NCI-H128 (cell line): ENCODE measurements around the gene CYFIP2.
A peak's percentile ranks its signal among the peaks of the same experiment; 100 is the strongest.
"Not testable (repeated sequence)": the region's sequence is repeated elsewhere in the genome, so short reads cannot be mapped to it uniquely, and the experiment has no call there.

Experiments used
- DNase-seq: peaks from one replicate; lab custom pipeline; 2025; ENCODE audit not compliant: unreplicated experiment; lab: John Stamatoyannopoulos, UW

Gene CYFIP2

DNA sequence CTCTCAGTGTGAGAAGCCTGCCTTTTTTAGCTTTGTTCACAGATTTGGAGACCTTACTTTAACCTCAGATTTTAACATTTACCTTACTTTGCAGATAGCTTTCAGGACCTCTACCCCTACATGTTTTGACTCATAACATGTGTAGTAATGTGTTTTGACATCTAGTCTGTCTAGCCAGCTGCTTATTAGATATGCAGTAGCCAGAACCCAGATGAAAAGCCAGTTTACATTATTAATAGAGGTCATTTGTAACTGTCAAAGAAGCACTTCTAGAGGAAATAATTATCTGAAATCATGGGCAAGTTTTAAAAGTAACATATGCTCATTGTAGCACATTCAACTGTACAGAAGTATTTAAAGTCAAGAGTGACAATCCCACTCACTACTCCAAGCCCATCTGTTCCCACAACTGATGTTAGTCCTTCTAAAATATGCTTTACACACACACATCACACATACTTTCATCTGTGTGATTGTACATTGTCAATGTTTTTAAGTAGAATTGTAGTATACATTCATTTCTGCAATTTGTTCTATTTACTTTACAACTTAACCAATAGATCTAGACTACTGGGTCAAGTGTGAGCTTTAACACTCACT is 122.3 kb downstream of the CYFIP2 start:
- DNase-seq, result no peak

DNA sequence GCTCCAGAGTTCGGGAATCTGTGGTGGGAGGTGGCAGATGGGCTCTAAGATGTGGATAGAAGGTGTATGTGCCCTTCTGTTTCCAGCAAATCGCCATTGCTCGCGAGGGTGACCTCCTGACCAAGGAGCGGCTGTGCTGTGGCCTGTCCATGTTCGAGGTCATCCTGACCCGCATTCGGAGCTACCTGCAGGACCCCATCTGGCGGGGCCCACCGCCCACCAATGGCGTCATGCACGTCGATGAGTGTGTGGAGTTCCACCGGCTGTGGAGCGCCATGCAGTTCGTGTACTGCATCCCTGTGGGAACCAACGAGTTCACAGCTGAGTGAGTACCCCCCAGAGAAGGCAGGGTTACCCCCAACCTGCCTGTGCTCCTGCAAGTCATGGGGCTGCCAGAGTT is 123.2 kb downstream of the CYFIP2 start:
- DNase-seq, result no peak

DNA sequence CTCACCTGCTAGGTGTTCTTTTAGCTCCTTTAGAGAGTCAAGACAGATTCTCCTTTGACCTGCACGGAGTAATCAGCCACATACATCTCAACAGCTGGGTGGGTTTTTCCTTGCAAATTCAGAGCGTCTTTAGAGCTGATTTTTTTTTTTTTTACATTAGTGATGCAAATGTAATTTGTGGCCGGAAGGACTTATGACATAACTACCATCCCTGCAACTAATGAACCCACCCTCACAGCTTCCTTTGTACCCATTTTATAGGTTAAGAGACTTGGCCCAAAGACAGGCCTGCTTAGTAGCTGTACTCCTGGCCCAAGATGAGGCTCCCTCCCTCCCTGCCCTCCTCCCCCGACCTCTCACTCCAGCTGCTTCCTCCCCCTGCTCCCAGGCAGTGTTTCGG is 124.2 kb downstream of the CYFIP2 start:
- DNase-seq, result no peak

DNA sequence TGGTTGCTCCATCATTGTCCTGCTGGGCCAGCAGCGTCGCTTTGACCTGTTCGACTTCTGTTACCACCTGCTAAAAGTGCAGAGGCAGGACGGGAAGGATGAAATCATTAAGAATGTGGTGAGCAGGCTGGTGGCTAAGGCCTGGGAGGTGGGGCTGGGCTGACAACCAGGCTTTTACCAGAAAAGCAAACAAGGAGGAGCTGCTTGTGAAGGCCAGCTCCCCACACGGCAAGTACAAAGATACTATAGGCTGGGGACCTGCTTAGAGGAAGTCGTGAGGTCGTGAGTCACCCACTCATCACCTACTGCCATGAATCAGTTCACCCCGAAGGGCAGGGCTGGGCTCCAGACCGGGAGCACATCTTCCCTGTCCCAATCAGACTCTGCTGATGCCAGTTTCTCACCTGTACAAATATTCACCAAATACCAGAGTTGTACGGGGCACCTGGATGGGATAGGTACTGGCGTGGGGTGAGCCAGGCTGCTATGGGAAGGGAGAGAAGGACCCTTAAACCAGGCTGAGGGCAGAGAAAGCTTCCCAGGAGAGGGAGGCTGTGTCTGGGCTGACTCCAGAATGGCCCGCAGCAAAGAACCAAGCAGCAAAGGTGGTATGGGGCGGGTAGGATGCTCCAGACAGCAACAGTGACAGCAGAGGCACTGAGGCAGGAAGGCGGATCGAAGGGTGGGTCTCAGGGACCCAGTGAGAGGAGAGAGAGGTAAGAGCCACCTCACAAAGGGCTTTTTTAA is 124.8 kb downstream of the CYFIP2 start:
- no peak for DNase-seq

DNA sequence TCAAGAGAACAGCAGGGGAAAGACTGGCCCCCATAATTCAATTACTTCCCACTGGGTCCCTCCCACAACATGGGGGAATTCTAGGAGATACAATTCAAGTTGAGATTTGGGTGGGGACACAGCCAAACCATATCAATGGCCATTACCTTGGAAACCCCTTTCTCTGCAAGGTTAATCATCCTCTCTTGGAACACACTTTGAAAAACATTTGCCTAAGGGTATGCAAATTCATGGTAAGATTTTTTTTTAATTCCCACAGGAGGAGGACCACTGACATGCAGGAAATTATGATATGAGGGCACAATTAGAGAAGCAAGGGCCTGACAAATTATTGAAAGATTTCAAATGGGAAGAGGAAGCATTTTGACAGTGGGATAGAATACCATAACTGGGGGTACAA is 132.4 kb downstream of the CYFIP2 start:
- no peak for DNase-seq

DNA sequence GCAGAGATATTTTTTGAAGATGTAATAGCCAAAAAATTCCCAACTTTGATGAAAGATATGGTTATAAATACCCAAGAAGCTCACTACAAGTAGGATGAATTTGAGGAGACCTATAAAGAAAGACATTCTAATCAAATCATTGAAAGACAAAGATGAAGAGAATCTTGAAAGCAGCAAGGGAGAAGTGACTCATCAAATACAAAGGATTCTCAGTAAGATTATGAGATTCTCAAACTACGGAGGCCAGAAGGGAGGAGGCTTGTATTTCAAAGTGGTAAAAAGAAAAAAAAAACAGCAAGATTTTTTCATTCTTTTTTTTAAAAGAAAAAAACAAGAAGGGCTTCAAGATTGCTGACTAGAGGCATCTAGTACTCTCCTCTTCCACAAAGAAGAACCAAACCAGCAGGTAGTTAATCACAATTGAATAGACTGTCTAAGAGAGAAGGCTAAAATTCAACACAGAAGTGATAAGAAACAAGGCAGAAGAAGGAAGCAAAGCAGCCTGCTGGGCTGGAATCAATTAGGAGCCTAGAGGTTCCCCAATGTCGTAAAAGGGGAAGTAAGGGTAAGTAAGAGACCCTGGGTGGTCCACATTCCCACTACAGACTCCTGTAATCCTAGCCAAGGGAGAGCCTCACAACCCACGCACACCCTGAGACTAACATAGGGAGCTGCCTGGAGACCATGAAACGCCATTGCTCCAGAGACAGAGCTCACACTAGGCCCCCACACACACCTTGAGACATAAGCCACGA is 135.0 kb downstream of the CYFIP2 start:
- DNase-seq, result no peak

DNA sequence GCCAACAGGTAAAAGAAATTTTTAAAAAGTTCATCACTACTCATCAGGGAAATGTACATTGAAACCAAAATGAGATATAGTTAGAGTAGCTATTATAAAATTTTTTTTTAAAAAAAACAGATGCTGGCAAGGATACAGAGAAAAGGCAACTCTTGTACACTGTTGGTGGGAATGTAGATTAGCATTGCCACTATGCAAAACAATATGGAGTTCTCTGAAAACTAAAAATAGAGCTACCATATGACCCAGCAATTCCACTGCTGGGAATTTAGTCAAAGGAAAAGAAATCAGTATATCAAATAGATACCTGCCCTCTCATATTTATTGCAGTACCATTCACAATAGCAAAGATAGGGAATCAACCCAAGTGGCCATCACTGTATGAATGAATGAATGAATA is 149.9 kb downstream of the CYFIP2 start:
- no peak for DNase-seq

DNA sequence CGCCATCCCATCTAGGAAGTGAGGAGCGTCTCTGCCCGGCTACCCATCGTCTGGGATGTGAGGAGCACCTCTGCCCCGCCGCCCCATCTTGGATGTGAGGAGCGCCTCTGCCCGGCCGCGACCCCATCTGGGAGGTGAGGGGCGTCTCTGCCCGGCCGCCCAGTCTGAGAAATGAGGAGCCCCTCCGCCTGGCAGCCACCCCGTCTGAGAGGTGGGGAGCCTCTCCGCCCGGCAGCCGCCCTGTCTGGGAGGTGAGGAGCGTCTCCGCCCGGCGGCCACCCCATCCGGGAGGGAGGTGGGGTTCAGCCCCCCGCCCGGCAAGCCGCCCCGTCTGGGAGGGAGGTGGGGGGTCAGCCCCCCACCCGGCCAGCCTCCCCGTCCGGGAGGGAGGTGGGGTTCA is 153.6 kb downstream of the CYFIP2 start:
- DNase-seq, result not testable (repeated sequence)

DNA sequence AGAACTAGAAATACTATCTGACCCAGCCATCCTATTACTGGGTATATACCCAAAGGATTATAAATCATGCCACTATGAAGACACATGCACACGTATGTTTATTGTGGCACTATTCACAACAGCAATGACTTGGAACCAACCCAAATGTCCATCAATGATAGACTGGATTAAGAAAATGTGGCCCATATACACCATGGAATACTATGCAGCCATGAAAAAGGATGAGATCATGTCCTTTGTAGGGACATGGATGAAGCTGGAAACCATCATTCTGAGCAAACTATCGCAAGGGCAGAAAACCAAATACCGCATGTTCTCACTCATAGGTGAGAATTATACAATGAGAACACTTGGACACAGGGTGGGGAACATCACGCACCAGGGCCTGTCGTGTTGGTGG is 164.0 kb downstream of the CYFIP2 start:
- DNase-seq, result not testable (repeated sequence)

DNA sequence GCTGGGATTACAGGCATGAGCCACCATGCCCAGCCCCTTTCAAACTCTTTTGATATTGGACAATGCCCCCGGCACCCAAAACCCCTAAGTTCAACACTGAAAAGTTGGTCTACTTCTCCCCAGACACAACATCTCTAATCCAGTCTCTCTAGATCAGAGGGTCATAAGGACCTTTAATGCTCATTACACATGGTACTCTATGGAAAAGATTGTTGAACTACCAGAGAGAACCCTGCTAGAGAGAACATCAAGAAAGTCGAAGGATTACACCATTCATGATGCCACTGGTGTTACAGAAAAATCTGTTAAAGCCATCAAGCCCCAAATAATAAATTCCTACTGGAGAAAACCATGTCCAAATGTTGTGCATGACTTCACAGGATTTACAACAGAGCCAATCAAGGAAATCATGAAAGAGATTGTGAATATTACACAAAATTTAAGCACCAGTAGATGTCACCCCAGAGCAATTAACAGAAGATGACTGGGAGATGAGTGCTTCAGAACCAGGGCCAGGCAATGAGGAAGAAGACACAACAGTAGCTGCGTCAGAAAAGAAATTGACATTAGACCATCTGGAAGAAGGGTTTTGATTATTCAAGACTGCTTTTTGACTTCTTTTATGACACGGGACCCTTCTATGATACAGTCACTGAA is 165.7 kb downstream of the CYFIP2 start:
- peak; percentile 21 for DNase-seq

DNA sequence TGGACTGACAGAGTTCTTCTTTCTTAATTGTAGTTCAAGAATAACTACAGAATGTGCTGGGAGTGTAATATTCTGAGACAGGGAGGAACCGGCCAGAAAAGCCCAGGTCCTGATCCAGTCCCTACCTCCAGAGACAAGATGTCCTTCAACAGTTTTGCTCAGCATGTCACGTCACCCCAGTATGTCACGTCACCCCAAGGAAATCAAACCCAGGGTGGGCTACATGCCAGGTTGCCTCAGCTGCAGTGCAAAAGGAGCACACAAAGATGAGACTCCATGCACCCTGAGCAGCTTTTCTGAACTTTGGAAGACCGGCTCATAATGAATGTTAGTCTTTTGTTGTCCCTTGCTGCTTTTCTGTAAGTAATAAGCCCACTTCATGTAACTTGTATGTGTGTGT is 168.2 kb downstream of the CYFIP2 start:
- no peak for DNase-seq

DNA sequence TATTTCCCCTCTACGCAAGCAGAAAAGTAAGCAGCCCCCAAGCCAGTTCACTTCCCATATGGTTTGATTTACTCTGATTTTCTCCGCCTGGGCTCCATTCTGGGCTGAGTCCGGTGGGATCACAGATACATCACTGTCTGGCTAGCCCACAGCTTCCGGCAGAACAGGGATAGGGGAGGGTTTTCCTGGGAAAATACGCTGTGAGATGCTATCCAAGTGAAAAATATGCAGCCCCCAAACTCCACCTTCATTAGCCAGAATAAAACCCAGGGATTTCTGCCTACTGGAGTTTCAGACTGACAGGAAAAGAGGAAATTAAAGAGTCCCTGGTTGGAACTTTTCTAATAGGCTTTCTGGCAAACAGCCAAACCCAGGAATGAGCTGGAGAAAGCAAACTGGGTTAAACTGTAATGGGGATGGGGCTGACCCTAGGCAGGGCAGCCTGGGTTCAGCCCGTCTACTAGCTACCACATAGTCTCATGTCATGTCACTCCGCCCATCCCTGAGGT is 177.2 kb downstream of the CYFIP2 start:
- DNase-seq, result no peak

DNA sequence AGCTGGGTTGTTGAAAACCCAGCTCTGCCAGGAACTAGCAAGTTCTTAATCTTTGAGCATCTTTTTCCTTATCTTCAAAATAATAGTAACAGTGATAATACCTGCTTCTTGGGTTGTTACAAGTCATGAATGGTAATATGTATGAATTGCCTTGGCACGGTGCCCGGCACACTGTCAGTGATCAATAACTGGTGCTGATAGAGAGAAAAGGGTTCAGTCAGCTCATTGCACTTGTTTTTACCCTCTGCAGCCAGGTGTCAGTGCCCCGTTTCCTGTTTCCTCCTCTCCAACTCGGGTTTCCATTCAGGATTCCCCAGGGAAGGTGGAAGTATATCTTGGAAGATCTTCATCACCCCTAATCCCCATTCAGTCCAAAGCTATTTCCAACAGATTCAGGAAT is 178.3 kb downstream of the CYFIP2 start:
- DNase-seq, result no peak
